Panc1 (cell line): ENCODE results near the gene IL11RA. TPM values are rescaled to one million over a fixed set of nuclear protein-coding genes. Genes with fewer than 3 reads are reported as not detected.

Experiments
- ATAC-seq: fragments of 200-7000 bp; cut with Tn5 transposase; 2 replicates; pipeline ENCODE4 v1.9.1; 2020; ENCODE audit warnings: mild to moderate bottlenecking, moderate library complexity
- BruUV-seq: library from RNA; stranded (reverse); fragments of 400-500 nt; replicated peaks from 2 replicates; lab custom pipeline; 2021; lab: Mats Ljungman, UMichigan
- CTCF ChIA-PET: fragments of 300-600 bp; sonication (Branson Sonifier 250); formaldehyde crosslinking; loops from one replicate; lab custom pipeline; 2022; ENCODE audit warnings: antibody characterized with exemption; lab: Charles Lee
- POLR2A ChIA-PET: fragments of 300-600 bp; sonication (Branson Sonifier 250); formaldehyde crosslinking; loops from one replicate; lab custom pipeline; 2022; ENCODE audit warnings: antibody characterized with exemption; lab: Charles Lee
- DNase-seq: peaks from one replicate; pipeline ENCODE4 v3.0.0-alpha.2; 2010; ENCODE audit warnings: low read depth, low spot score
- H3K27ac ChIP-seq: 2 replicates; pipeline ENCODE4 v1.5.1; 2011; ENCODE audit warnings: mild to moderate bottlenecking, low read length, inconsistent platforms
- H3K27me3 ChIP-seq: fragments of 200-500 bp; sonication (Bioruptor generic); 2 replicates; pipeline ENCODE4 v1.6.0; 2014; ENCODE audit warnings: low read length, inconsistent platforms; ENCODE audit not compliant: control insufficient read depth, insufficient read depth
- H3K36me3 ChIP-seq: fragments of 200-500 bp; sonication (Bioruptor generic); 2 replicates; pipeline ENCODE4 v1.5.1; 2014; ENCODE audit warnings: inconsistent platforms, mild to moderate bottlenecking, low read length, moderate library complexity; ENCODE audit not compliant: control insufficient read depth, insufficient read depth
- H3K4me1 ChIP-seq: 2 replicates; pipeline ENCODE4 v1.5.1; 2011; ENCODE audit warnings: inconsistent platforms, mild to moderate bottlenecking, low read length, moderate library complexity; ENCODE audit not compliant: control insufficient read depth, insufficient read depth
- H3K4me3 ChIP-seq, 2 experiments: 2 replicates each; pipeline ENCODE4 v1.5.1; 2011 to 2012; ENCODE audit warnings: low read depth in 2 of 2, low read length in 2 of 2, mild to moderate bottlenecking in 2 of 2, inconsistent platforms in 1 of 2, moderate library complexity in 1 of 2
- H3K9me3 ChIP-seq: fragments of 200-500 bp; sonication (Bioruptor generic); 2 replicates; pipeline ENCODE4 v1.5.1; 2014; ENCODE audit warnings: low read depth, mild to moderate bottlenecking, inconsistent platforms, low read length, moderate library complexity; ENCODE audit not compliant: control insufficient read depth, insufficient read depth
- POLR2AphosphoS5 ChIP-seq: IDR thresholded peaks from 2 replicates; pipeline ENCODE4 v1.6.1; 2012; ENCODE audit warnings: mild to moderate bottlenecking, low read depth, low read length, moderate library complexity
- SIN3A ChIP-seq: IDR thresholded peaks from 2 replicates; pipeline ENCODE4 v1.6.1; 2012; ENCODE audit warnings: low read depth, mild to moderate bottlenecking, low read length, moderate library complexity, borderline replicate concordance; ENCODE audit not compliant: insufficient read depth
- TCF7L2 ChIP-seq: IDR thresholded peaks from 2 replicates; pipeline ENCODE4 v1.6.1; 2011; ENCODE audit warnings: mild to moderate bottlenecking, low read depth, low read length, inconsistent platforms
- in situ Hi-C: cut with HindIII; loops from 2 replicates; pipeline ENCODE4 v1.10.0; 2016; ENCODE audit warnings: low sequenced_read_pairs, low pct_unique_long_range_greater_than_20kb
- intact Hi-C: fragments of 100-400 bp; cut with micrococcal nuclease; formaldehyde crosslinking; loops from one replicate; pipeline ENCODE4 v1.10.0; 2022; ENCODE audit not compliant: unreplicated experiment
- total RNA-seq: library from RNA; stranded (reverse); gene quantifications from one replicate; pipeline ENCODE4 v1.2.1, GENCODE V29; 2021; ENCODE audit not compliant: unreplicated experiment
- TF ChIP-seq, protein P1 (sequence below), 2 experiments: IDR thresholded peaks; 2 replicates each; pipeline ENCODE4 v1.6.1; 2011 to 2012; ENCODE audit warnings: low read depth in 2 of 2, control low read depth in 1 of 2, low read length in 1 of 2, mild to moderate bottlenecking in 1 of 2, moderate library complexity in 1 of 2; ENCODE audit not compliant: insufficient read depth in 1 of 2
- TF ChIP-seq, protein P2 (sequence below): fragments of 450-650 bp; IDR thresholded peaks from 2 replicates; pipeline ENCODE4 v1.5.1; 2017; ENCODE audit warnings: mild to moderate bottlenecking

IL11RA gene
- total RNA-seq, 1 experiment from 2014 or later: 21.6 TPM

DNA sequence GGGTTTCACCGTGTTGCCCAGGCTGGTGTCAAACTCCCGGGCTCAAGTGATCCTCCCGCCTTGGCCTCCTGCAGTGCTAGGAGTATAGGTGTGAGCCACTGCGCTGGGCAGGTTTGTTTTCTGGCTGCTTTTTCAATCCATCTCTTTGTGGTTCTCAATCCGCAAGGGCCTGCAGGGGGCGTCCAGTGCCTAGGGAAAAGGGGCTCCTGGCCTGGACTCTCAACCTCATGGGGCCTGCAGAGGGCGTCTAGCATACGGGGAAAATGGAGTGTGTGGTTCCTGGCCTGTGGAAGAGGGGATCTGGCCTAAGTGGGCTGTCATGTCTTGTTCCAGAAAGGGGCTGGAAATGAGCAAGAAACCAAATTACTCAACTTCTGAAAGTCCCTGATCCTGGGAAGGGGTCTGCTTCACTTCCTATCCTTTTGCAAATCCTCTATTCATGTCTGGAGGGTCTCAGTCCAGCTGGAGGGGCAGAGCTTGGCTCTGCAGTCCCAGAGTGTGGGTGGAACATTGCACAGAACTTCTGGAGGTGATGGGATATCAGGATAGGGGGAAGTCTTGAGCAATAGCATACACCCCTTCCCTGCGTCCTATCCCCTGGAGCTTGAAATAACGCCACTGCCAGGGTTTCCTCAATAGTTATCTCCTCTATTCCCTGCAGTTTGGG lies 23.2 kb downstream of the IL11RA start:
- POLR2A ChIA-PET: interaction anchor here (0.9 kb wide), 1 partner anchor 25 kb away, joined by 3 read pairs; no protein-coding TSS in a partner anchor
- no peak for TF ChIP-seq TCF7L2
- no peak for TF ChIP-seq SIN3A
- no peak for TF ChIP-seq POLR2AphosphoS5
- TF ChIP-seq, protein P1, sequence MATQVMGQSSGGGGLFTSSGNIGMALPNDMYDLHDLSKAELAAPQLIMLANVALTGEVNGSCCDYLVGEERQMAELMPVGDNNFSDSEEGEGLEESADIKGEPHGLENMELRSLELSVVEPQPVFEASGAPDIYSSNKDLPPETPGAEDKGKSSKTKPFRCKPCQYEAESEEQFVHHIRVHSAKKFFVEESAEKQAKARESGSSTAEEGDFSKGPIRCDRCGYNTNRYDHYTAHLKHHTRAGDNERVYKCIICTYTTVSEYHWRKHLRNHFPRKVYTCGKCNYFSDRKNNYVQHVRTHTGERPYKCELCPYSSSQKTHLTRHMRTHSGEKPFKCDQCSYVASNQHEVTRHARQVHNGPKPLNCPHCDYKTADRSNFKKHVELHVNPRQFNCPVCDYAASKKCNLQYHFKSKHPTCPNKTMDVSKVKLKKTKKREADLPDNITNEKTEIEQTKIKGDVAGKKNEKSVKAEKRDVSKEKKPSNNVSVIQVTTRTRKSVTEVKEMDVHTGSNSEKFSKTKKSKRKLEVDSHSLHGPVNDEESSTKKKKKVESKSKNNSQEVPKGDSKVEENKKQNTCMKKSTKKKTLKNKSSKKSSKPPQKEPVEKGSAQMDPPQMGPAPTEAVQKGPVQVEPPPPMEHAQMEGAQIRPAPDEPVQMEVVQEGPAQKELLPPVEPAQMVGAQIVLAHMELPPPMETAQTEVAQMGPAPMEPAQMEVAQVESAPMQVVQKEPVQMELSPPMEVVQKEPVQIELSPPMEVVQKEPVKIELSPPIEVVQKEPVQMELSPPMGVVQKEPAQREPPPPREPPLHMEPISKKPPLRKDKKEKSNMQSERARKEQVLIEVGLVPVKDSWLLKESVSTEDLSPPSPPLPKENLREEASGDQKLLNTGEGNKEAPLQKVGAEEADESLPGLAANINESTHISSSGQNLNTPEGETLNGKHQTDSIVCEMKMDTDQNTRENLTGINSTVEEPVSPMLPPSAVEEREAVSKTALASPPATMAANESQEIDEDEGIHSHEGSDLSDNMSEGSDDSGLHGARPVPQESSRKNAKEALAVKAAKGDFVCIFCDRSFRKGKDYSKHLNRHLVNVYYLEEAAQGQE (IDR thresholded peaks at IDR 0.05; ENCODE audit: insufficient read depth in 1 of 2, low read depth in 2 of 2, low read length in 1 of 2): no peak
- TF ChIP-seq, protein P2, sequence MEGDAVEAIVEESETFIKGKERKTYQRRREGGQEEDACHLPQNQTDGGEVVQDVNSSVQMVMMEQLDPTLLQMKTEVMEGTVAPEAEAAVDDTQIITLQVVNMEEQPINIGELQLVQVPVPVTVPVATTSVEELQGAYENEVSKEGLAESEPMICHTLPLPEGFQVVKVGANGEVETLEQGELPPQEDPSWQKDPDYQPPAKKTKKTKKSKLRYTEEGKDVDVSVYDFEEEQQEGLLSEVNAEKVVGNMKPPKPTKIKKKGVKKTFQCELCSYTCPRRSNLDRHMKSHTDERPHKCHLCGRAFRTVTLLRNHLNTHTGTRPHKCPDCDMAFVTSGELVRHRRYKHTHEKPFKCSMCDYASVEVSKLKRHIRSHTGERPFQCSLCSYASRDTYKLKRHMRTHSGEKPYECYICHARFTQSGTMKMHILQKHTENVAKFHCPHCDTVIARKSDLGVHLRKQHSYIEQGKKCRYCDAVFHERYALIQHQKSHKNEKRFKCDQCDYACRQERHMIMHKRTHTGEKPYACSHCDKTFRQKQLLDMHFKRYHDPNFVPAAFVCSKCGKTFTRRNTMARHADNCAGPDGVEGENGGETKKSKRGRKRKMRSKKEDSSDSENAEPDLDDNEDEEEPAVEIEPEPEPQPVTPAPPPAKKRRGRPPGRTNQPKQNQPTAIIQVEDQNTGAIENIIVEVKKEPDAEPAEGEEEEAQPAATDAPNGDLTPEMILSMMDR: peak; percentile 96
- Histone ChIP-seq H3K9me3 (no peaks in the 10 kb centered on the region), H3K27me3 (no peaks in the 10 kb centered on the region), H3K4me1 (no peaks in the 10 kb centered on the region), H3K36me3 (no peaks in the 10 kb centered on the region), H3K27ac (no peak overlapping the region), H3K4me3 (no peak overlapping the region)
- intact Hi-C loops (loop anchor here (1.0 kb wide), 1 partner anchor 27 kb away; no protein-coding TSS in a partner anchor), in situ Hi-C loops (no loop called here)
- DNase-seq (no peak), ATAC-seq (peak; percentile 95)
- no TSS peak for BruUV-seq
- CTCF ChIA-PET: interaction anchor here (2.1 kb wide), 1 partner anchor 27 kb away, joined by 11 read pairs; no protein-coding TSS in a partner anchor

DNA sequence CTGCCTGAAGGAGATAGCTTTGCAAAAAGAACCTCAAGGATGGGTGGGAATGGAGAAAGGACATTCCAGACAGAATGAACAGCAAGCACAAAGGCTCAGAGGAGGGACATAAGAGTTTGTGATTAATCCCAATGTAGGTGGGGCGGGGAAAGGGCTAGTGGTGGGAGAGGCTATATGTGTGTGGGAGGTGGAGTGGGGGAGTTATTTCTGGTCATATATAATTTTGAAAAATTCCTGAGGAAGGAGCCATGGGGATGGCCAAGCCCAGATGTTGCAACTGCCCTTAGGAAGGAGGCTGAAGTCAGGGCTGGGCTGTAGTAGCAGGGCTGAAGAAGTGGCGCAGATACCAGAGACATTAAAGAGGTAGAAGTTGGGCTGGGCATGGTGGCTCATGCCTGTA lies 23.9 kb downstream of the IL11RA start:
- in situ Hi-C loops (no loop called here), intact Hi-C loops (loop anchor here (1.0 kb wide), 1 partner anchor 26 kb away; no protein-coding TSS in a partner anchor)
- Histone ChIP-seq H3K9me3 (no peaks in the 10 kb centered on the region), H3K27ac (no peak overlapping the region), H3K4me1 (no peaks in the 10 kb centered on the region), H3K27me3 (no peaks in the 10 kb centered on the region), H3K4me3 (no peak overlapping the region), H3K36me3 (no peaks in the 10 kb centered on the region)
- ChIA-PET POLR2A (interaction anchor here (0.9 kb wide), 1 partner anchor 24 kb away, joined by 3 read pairs; no protein-coding TSS in a partner anchor), CTCF (interaction anchor here (0.5 to 2.1 kb wide), 2 partner anchors 22 to 27 kb away, joined by 11 to 22 read pairs; no protein-coding TSS in a partner anchor)
- no TSS peak for BruUV-seq
- TF ChIP-seq, protein P2: no peak
- TF ChIP-seq, protein P1 (IDR thresholded peaks at IDR 0.05; ENCODE audit: insufficient read depth in 1 of 2, low read depth in 2 of 2, low read length in 1 of 2): no peak
- no peak for TF ChIP-seq POLR2AphosphoS5
- TF ChIP-seq SIN3A: no peak
- DNase-seq (no peak), ATAC-seq (no peak)
